Suprapubic skin (tissue), 4 donors: Measurements from ENCODE around the gene ACP6.

Experiments
- CTCF ChIP-seq, 2 donors: fragments of 200-600 bp in 1 of 2; fragments of 450-650 bp in 1 of 2; sonication (generic) in 1 of 2; IDR thresholded peaks; one replicate each; pipeline ENCODE4 v1.5.1; 2016 to 2019; ENCODE audit warnings: antibody characterized with exemption in 2 of 2, mild to moderate bottlenecking in 1 of 2, moderate library complexity in 1 of 2
- EP300 ChIP-seq: sonication (generic); formaldehyde crosslinking; IDR thresholded peaks from one replicate; pipeline ENCODE4 v1.6.1; 2017; ENCODE audit warnings: antibody characterized with exemption
- POLR2A ChIP-seq, 2 donors: fragments of 450-650 bp; IDR thresholded peaks; one replicate each; pipeline ENCODE4 v1.6.1; 2017; ENCODE audit warnings: antibody characterized with exemption in 2 of 2, mild to moderate bottlenecking in 2 of 2, moderate library complexity in 2 of 2
- POLR2AphosphoS5 ChIP-seq, 3 donors: sonication (generic); formaldehyde crosslinking; IDR thresholded peaks; one replicate each; pipeline ENCODE4 v1.6.1; 2017; ENCODE audit warnings: antibody characterized with exemption in 3 of 3

- TF ChIP-seq CTCF (IDR thresholded peaks at IDR 0.05) (no peak), POLR2A (IDR thresholded peaks at IDR 0.05) (no peak), POLR2AphosphoS5 (IDR thresholded peaks at IDR 0.05) (no peak), EP300 (no peak)
Measured at GRCh38 chr1:147719711-147720225, 49.4 kb upstream of the ACP6 start.
